Endodermal cell (in vitro differentiated cells): ENCODE results near the gene HES3. TPM values are rescaled to one million over a fixed set of nuclear protein-coding genes. Genes with fewer than 3 reads are reported as not detected.

Source experiments
- DNase-seq: peaks from one replicate; pipeline ENCODE4 v3.0.0-alpha.2; 2017
- H3K27ac ChIP-seq: 2 replicates; pipeline ENCODE4 v1.5.1; 2013; ENCODE audit warnings: mild to moderate bottlenecking, low read depth, low read length, moderate library complexity
- H3K27me3 ChIP-seq: 2 replicates; pipeline ENCODE4 v1.6.1; 2013; ENCODE audit warnings: mild to moderate bottlenecking, low read length, moderate library complexity; ENCODE audit not compliant: insufficient read depth, control insufficient read depth, poor library complexity, severe bottlenecking
- H3K36me3 ChIP-seq: 2 replicates; pipeline ENCODE4 v1.7.0; 2013; ENCODE audit warnings: mild to moderate bottlenecking, low read length, moderate library complexity; ENCODE audit not compliant: control insufficient read depth, insufficient read depth
- H3K4me1 ChIP-seq: one replicate; pipeline ENCODE4 v1.7.0; 2013; ENCODE audit warnings: low read length; ENCODE audit not compliant: control insufficient read depth, insufficient read depth
- H3K4me3 ChIP-seq: 2 replicates; pipeline ENCODE4 v1.5.1; 2013; ENCODE audit warnings: mild to moderate bottlenecking, low read length, moderate library complexity
- H3K9ac ChIP-seq: 2 replicates; pipeline ENCODE4 v1.6.1; 2013; ENCODE audit warnings: mild to moderate bottlenecking, low read length, moderate library complexity; ENCODE audit not compliant: poor library complexity, severe bottlenecking; ENCODE audit errors: extremely low read depth
- H3K9me3 ChIP-seq: 2 replicates; pipeline ENCODE4 v1.6.1; 2013; ENCODE audit warnings: mild to moderate bottlenecking, low read length, moderate library complexity; ENCODE audit not compliant: control insufficient read depth
- H3K27ac Mint-ChIP-seq: 2 replicates; pipeline ENCODE4 v1.8.0; 2020; ENCODE audit warnings: mixed read lengths
- H3K27me3 Mint-ChIP-seq: 2 replicates; pipeline ENCODE4 v1.8.0; 2021; ENCODE audit warnings: mild to moderate bottlenecking, mixed read lengths; ENCODE audit not compliant: insufficient read depth
- H3K36me3 Mint-ChIP-seq: 2 replicates; pipeline ENCODE4 v1.8.0; 2020; ENCODE audit warnings: low read depth, mixed read lengths
- H3K4me1 Mint-ChIP-seq: 2 replicates; pipeline ENCODE4 v1.8.0; 2020; ENCODE audit warnings: mixed read lengths
- H3K4me3 Mint-ChIP-seq: 2 replicates; pipeline ENCODE4 v1.8.0; 2020; ENCODE audit warnings: mild to moderate bottlenecking, moderate library complexity, mixed read lengths
- H3K9me3 Mint-ChIP-seq: 2 replicates; pipeline ENCODE4 v1.8.0; 2020; ENCODE audit warnings: mild to moderate bottlenecking, mixed read lengths
- WGBS, 2 experiments: methylation state at CpG; one replicate each; pipeline versions ENCODE4 v1.1.5 to v1.1.7; 2013; ENCODE audit warnings: missing lambda C conversion rate in 2 of 2, mixed read lengths in 1 of 2; ENCODE audit not compliant: insufficient coverage in 1 of 2, insufficient read length in 1 of 2; 5-methylcytosine and 5-hydroxymethylcytosine counted together
- total RNA-seq, 2 donors: library from RNA; stranded (reverse); fragmentation: NEBNext Ultra II Directional in 1 of 2; extraction: Animal tissue kit (Norgen Biotek cat#: 25700) in 1 of 2; gene quantifications; 2 replicates in 1 of 2; 3 replicates in 1 of 2; pipeline ENCODE4 v1.2.1, GENCODE V29; 2021
- TF ChIP-seq, protein P1 (sequence below): fragments of 200-600 bp; sonication (generic); conservative IDR thresholded peaks from 2 replicates; pipeline ENCODE4 v1.5.0; 2021; ENCODE audit warnings: antibody characterized with exemption, mild to moderate bottlenecking

HES3 gene
- total RNA-seq, 2 donors from 2014 or later: 2.7 TPM; not detected in 1

DNA sequence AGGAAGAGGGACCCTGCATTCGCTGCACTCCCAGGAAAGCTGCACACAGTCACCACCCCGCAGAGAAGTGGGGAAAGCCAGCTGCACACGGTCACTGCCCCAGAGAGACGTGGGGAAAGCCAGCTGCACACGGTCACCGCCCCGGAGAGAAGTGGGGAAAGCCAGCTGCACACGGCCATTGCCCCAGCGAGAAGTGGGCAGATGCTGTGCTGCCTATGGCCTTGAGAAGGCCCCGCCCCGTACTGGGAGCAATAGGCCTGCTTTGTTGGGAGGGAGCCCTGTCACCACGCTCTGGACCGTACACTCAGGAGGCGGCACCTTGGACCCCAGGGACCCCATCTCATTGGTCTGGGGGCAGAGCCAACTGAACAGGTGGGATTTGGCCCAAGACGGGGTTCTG, 21.2 kb downstream of the HES3 start:
- peaks cover 14% of the 10 kb centered on the region for H3K27me3 Mint-ChIP-seq
- no peaks in the 10 kb centered on the region for H3K9me3 Mint-ChIP-seq
- Histone ChIP-seq H3K4me1 (peaks cover 4% of the 10 kb centered on the region), H3K36me3 (no peaks in the 10 kb centered on the region), H3K27ac (no peak overlapping the region), H3K9me3 (no peaks in the 10 kb centered on the region), H3K27me3 (peaks cover 11% of the 10 kb centered on the region), H3K4me3 (no peak overlapping the region), H3K9ac (no peak overlapping the region)
- 91 to 93% methylated on average over 8 to 15 of the region's 15 CpGs for WGBS, 2 experiments
- no peak overlapping the region for H3K27ac Mint-ChIP-seq
- H3K4me1 Mint-ChIP-seq: peaks cover 6% of the 10 kb centered on the region
- H3K4me3 Mint-ChIP-seq: no peak overlapping the region
- no peaks in the 10 kb centered on the region for H3K36me3 Mint-ChIP-seq
- TF ChIP-seq, protein P1, sequence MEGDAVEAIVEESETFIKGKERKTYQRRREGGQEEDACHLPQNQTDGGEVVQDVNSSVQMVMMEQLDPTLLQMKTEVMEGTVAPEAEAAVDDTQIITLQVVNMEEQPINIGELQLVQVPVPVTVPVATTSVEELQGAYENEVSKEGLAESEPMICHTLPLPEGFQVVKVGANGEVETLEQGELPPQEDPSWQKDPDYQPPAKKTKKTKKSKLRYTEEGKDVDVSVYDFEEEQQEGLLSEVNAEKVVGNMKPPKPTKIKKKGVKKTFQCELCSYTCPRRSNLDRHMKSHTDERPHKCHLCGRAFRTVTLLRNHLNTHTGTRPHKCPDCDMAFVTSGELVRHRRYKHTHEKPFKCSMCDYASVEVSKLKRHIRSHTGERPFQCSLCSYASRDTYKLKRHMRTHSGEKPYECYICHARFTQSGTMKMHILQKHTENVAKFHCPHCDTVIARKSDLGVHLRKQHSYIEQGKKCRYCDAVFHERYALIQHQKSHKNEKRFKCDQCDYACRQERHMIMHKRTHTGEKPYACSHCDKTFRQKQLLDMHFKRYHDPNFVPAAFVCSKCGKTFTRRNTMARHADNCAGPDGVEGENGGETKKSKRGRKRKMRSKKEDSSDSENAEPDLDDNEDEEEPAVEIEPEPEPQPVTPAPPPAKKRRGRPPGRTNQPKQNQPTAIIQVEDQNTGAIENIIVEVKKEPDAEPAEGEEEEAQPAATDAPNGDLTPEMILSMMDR: no peak
- no peak for DNase-seq

DNA sequence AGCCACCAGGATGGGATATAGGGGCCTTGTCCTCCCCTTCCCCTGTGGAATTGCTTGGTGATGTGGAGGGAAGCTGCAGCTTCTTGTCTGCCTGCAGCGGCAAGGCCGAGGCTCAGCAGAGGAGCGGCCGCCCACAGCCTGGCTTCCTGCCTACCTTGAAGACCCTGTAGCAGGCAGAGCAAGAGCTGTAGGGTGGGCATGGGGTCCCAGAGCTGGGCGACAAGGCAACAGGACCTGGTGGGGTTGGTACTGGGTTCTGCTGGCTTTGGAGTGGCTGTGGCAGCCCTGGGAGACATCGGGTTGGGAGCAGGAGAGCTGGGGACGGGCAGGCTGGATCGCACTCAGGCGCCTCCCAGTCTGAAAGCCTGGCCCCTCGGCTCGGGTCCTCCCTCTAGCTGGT, 22.7 kb downstream of the HES3 start:
- no peak for DNase-seq
- WGBS, 2 experiments: 89 to 91% methylated on average over 5 to 11 of the region's 11 CpGs
- Mint-ChIP-seq H3K9me3 (no peaks in the 10 kb centered on the region), H3K27ac (no peak overlapping the region), H3K27me3 (peaks cover 9% of the 10 kb centered on the region), H3K4me3 (no peak overlapping the region), H3K36me3 (no peaks in the 10 kb centered on the region), H3K4me1 (peaks cover 8% of the 10 kb centered on the region)
- no peaks in the 10 kb centered on the region for H3K36me3 ChIP-seq
- H3K9ac ChIP-seq: no peak overlapping the region
- H3K9me3 ChIP-seq: no peaks in the 10 kb centered on the region
- peaks cover 8% of the 10 kb centered on the region for H3K4me1 ChIP-seq
- no peak overlapping the region for H3K27ac ChIP-seq
- H3K4me3 ChIP-seq: no peak overlapping the region
- TF ChIP-seq, protein P1: no peak
- peaks cover 7% of the 10 kb centered on the region for H3K27me3 ChIP-seq

DNA sequence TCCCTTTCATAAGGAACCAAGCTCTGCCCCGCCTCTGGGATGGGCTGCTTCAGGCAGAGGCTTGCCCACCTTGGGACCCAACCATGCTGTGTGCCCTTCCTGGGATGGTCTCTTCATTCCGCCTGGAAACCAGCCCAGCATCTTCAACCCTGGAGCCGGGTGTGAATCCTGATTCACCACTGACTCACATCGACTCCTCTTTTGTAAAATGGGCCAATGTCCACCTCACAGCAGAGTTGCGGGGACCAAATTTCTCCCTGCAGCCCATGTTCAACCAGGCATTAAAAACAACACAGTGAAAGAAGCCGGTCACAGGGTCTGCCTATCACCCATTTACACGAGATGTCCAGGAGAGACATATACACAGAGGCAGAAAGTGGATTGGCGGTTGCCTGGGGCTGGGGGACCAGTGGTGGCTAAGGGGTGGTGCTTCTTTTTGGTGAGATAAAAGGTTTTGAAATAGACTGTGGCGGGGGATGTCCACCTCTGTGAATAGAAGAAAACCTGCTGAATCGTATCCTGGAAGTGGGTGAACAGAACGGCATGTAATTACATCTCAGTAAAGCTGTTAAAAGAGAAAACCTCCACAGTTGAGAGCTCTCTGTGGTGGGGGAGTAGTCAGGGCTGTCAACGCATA, 23.8 kb downstream of the HES3 start:
- no peaks in the 10 kb centered on the region for H3K36me3 Mint-ChIP-seq
- Histone ChIP-seq H3K36me3 (no peaks in the 10 kb centered on the region), H3K9me3 (no peaks in the 10 kb centered on the region), H3K27me3 (no peaks in the 10 kb centered on the region), H3K27ac (no peak overlapping the region), H3K4me1 (peaks cover 8% of the 10 kb centered on the region), H3K9ac (no peak overlapping the region), H3K4me3 (no peak overlapping the region)
- no peaks in the 10 kb centered on the region for H3K27me3 Mint-ChIP-seq
- WGBS, 2 experiments: 81 to 93% methylated on average over 6 to 12 of the region's 12 CpGs
- TF ChIP-seq, protein P1: no peak
- no peak for DNase-seq
- H3K9me3 Mint-ChIP-seq: no peaks in the 10 kb centered on the region
- no peak overlapping the region for H3K27ac Mint-ChIP-seq
- peaks cover 8% of the 10 kb centered on the region for H3K4me1 Mint-ChIP-seq
- H3K4me3 Mint-ChIP-seq: no peak overlapping the region
